ENCODE data around the gene ERH.

The ERH gene

DNA sequence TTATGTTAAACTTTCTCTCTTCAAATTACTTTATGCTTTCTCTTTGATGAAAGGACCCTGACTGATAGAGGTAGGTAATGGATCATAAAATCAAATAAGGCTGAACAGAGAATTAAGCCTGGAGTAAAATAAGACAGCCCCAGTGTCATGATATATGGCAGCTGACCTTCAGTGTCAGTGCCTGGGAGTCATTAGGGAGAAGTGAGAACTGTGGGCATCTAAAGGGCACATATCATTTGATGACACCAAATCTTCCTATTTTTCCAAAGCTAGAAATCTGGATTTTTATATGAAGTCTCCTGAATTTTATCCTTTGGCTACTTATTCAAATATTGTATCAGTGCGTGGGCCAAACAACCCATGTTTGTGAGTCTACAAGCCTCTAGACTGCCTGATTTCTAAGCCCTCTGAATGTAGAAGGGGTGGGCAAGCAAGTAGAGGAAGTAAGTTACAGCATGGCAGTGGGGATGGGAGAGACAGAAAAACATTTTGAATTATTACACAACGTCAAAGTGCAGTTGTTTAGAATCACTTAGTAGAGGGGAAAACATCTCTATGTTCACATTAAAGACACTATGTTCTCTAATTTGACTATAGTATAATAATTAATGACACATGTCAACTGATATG, 10.3 kb upstream of the ERH start:
- TF ChIP-seq, protein P1, sequence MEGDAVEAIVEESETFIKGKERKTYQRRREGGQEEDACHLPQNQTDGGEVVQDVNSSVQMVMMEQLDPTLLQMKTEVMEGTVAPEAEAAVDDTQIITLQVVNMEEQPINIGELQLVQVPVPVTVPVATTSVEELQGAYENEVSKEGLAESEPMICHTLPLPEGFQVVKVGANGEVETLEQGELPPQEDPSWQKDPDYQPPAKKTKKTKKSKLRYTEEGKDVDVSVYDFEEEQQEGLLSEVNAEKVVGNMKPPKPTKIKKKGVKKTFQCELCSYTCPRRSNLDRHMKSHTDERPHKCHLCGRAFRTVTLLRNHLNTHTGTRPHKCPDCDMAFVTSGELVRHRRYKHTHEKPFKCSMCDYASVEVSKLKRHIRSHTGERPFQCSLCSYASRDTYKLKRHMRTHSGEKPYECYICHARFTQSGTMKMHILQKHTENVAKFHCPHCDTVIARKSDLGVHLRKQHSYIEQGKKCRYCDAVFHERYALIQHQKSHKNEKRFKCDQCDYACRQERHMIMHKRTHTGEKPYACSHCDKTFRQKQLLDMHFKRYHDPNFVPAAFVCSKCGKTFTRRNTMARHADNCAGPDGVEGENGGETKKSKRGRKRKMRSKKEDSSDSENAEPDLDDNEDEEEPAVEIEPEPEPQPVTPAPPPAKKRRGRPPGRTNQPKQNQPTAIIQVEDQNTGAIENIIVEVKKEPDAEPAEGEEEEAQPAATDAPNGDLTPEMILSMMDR (IDR thresholded peaks at IDR 0.05; ENCODE audit: extremely low read depth, missing control alignments) = no peak
- DNase-seq (ENCODE audit: low spot score) = no peak

DNA sequence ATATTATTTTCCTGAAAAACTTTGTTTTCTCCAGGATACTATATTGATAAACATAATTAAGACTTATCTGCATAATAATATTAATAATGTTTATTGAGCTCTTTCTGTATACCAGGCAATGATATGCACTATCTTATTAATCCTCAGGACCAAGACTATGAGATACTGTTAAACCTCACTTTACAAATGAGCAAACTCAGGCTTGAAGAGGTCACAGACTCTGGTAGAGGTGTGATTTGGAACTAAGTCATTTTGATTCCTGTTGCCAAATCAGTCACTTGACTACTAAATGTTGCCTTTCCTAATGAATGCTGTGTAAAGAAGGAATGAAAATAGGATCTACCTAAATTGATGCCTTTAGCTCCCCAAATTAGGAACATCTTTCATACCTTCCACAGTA, 7.7 kb upstream of the ERH start:
- TF ChIP-seq, protein P1 (IDR thresholded peaks at IDR 0.05; ENCODE audit: extremely low read depth, missing control alignments) = no peak
- DNase-seq (ENCODE audit: low spot score) = no peak

DNA sequence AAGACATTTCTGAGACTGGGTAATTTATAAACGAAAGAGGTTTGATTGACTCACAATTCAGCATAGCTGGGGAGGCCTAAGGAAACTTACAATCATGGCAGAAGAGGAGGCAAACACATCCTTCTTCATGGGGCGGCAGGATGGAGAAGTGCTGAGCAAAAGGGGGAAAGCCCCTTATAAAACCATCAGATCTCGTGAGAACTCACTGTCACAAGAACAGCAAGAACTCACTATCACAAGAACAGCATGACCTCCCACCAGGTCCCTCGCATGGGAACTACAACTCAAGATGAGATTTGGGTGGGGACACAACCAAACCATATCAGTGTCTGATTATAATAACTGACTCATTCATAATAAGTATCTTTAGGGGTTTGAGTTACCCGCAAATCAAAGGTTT, 6.8 kb upstream of the ERH start:
- no peak for DNase-seq (ENCODE audit: low spot score)
- TF ChIP-seq, protein P1 (IDR thresholded peaks at IDR 0.05; ENCODE audit: extremely low read depth, missing control alignments) = no peak

DNA sequence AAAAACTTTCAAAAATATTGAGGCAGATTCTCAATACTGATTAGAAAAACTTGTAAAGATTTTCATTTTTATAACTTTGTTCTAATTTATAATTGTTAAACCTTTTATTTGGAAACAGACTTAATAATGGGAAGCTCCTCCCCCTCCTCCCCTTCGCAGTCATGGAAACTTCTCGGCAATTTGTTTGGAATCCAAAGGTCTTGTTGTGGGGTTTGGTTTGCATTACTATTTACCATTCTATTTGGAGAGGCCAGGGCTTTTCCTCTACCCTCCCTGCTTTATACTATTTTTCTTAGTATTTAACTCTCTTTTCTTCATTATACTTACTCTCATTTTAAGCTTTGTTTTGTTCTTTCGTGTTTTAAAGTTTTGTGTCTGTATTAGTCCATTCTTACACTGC, 6.4 kb upstream of the ERH start:
- no peak for DNase-seq (ENCODE audit: low spot score)
- TF ChIP-seq, protein P1 (IDR thresholded peaks at IDR 0.05; ENCODE audit: extremely low read depth, missing control alignments) = no peak

DNA sequence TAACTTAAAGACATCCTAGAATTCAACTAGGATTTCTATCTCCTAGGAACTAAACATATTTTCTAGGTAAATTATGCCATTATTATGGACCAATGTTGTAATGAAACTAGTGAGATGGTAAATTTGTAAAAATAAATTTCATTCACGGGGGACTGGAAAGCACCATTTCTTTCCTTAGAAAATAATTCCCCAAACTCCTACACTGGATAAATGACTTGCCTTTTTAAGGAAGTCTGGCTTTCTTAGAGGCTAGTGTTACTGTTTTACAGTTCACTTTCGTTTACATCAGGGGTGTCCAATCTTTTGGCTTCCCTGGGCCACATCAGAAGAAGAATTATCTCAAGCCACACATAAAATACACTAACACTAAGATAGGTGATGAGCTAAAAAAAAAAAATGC, 3.7 kb upstream of the ERH start:
- no peak for DNase-seq (ENCODE audit: low spot score)
- TF ChIP-seq, protein P1 (IDR thresholded peaks at IDR 0.05; ENCODE audit: extremely low read depth, missing control alignments) = no peak

DNA sequence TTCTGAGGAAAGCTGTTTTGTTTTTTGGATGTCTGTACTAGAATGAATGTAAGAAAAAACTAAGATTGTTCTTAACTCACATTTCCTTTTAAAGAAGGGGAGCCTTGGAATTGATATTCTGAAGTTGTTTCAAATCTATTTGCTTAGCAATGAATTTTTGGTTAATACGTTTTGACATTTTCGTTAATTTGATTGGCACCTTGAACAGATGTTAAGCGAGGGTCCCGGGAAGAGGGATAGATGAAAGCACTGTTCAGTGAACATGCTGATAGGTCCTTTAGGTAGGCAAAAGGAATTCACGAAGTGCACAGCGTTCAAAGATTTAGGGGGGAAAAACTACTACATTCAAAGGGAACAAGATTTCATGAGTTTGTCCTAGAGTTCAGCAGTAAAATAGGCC, 2.1 kb upstream of the ERH start:
- TF ChIP-seq, protein P1 (IDR thresholded peaks at IDR 0.05; ENCODE audit: extremely low read depth, missing control alignments) = no peak
- DNase-seq (ENCODE audit: low spot score) = no peak

DNA sequence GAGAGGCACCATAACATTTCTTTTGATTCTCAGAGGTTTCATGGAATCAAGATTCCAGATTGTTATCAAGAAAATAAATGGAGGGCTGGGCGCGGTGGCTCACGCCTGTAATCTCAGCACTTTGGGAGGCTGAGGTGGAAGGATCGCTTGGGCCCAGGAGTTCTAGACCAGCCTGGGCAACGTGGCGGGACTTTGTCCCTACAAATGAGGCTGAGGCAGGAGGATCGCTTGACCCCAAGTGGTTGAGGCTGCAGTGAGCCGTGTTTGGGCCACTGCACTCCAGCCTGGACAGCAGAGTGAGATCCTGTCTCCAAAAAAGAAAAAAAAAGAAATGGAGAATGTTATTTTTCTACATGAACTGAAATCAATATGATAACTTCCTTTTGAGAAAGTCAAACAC, 1.7 kb upstream of the ERH start:
- no peak for DNase-seq (ENCODE audit: low spot score)
- TF ChIP-seq, protein P1 (IDR thresholded peaks at IDR 0.05; ENCODE audit: extremely low read depth, missing control alignments) = no peak
